Mucosa of descending colon (tissue), 3 donors: ENCODE data around the gene KIR3DL3. TPM values are rescaled to one million over a fixed set of nuclear protein-coding genes. Genes with fewer than 3 reads are reported as not detected.
"Not testable (repeated sequence)": the region's sequence is repeated elsewhere in the genome, so short reads cannot be mapped to it uniquely, and the experiment has no call there.

Source experiments
- ATAC-seq: fragments of 200-7000 bp; cut with Tn5 transposase; one replicate; pipeline ENCODE4 v1.9.1; 2020; ENCODE audit warnings: mild to moderate bottlenecking, moderate library complexity
- DNase-seq, 3 donors: peaks; one replicate each; pipeline ENCODE4 v3.0.0-alpha.2; 2020
- H3K36me3 ChIP-seq: fragments of 200-600 bp; one replicate; pipeline ENCODE4 v1.8.0; 2021; ENCODE audit warnings: low read depth, mild to moderate bottlenecking
- H3K4me1 ChIP-seq: fragments of 200-600 bp; one replicate; pipeline ENCODE4 v1.8.0; 2021; ENCODE audit warnings: low read depth, mild to moderate bottlenecking
- H3K4me3 ChIP-seq: fragments of 200-600 bp; one replicate; pipeline ENCODE4 v1.8.0; 2021; ENCODE audit warnings: mild to moderate bottlenecking
- H3K9me3 ChIP-seq: fragments of 200-600 bp; one replicate; pipeline ENCODE4 v1.8.0; 2021; ENCODE audit warnings: mild to moderate bottlenecking
- CTCF ChIP-seq: fragments of 200-600 bp; IDR thresholded peaks from one replicate; pipeline ENCODE4 v1.8.0; 2022; ENCODE audit warnings: antibody characterized with exemption, mild to moderate bottlenecking
- intact Hi-C, 2 donors: fragments of 100-400 bp; cut with DNase I in 1 of 2; cut with micrococcal nuclease in 1 of 2; formaldehyde crosslinking; loops; one replicate each; pipeline versions ENCODE4 v1.11.0 to v1.11.1; 2022; cut with DNase I, micrococcal nuclease
- total RNA-seq, 3 donors: library from RNA; stranded (reverse); fragmentation: NEBNext Ultra II Directional in 2 of 3; extraction: Animal tissue kit (Norgen Biotek cat#: 25700) in 2 of 3; gene quantifications; one replicate each; pipeline versions ENCODE4 v1.2.1 to v1.2.4, GENCODE V29; 2021 to 2023
- donor health status: DM: no; HTN: no; CAD: no; lungs with moderate emphysema.
- donor health status: DM: no; HTN: no; CAD: no.
- donor health status: DM: no; HTN: yes; CAD: no.

The KIR3DL3 gene
- total RNA-seq, 3 donors from 2014 or later, result not detected

- no peak overlapping the region for H3K4me3 ChIP-seq
- ATAC-seq (no peak), DNase-seq (no peak)
- no peak for TF ChIP-seq CTCF
- no peaks in the 10 kb centered on the region for H3K36me3 ChIP-seq
- no peaks in the 10 kb centered on the region for H3K4me1 ChIP-seq
- intact Hi-C loops, result no loop called here
- peaks cover 24% of the 10 kb centered on the region for H3K9me3 ChIP-seq
Observed at GRCh38 chr19:54725321-54725720, 1.1 kb downstream of the KIR3DL3 start.

GRCh38 chr19:54727562-54727961 is 3.3 kb downstream of the KIR3DL3 start:
- no peaks in the 10 kb centered on the region for H3K36me3 ChIP-seq
- ATAC-seq (no peak), DNase-seq (no peak)
- H3K4me3 ChIP-seq, result no peak overlapping the region
- peaks cover 3% of the 10 kb centered on the region for H3K9me3 ChIP-seq
- no peak for TF ChIP-seq CTCF
- intact Hi-C loops, result no loop called here
- no peaks in the 10 kb centered on the region for H3K4me1 ChIP-seq

- intact Hi-C loops, result no loop called here
- Histone ChIP-seq H3K4me1 (no peaks in the 10 kb centered on the region), H3K4me3 (no peak overlapping the region), H3K36me3 (no peaks in the 10 kb centered on the region), H3K9me3 (no peaks in the 10 kb centered on the region)
- no peak for DNase-seq
- ATAC-seq, result no peak
- no peak for TF ChIP-seq CTCF
Observed at GRCh38 chr19:54728167-54728566, 3.9 kb downstream of the KIR3DL3 start.

- intact Hi-C loops, result no loop called here
- DNase-seq (no peak), ATAC-seq (no peak)
- H3K9me3 ChIP-seq, result no peaks in the 10 kb centered on the region
- H3K36me3 ChIP-seq, result no peaks in the 10 kb centered on the region
- H3K4me3 ChIP-seq, result no peak overlapping the region
- H3K4me1 ChIP-seq, result no peaks in the 10 kb centered on the region
- no peak for TF ChIP-seq CTCF
Observed at GRCh38 chr19:54729416-54730188, 5.4 kb downstream of the KIR3DL3 start.

- Histone ChIP-seq H3K4me1 (no peaks in the 10 kb centered on the region), H3K4me3 (no peak overlapping the region), H3K9me3 (no peaks in the 10 kb centered on the region), H3K36me3 (no peaks in the 10 kb centered on the region)
- intact Hi-C loops, result no loop called here
- TF ChIP-seq CTCF, result no peak
- no peak for ATAC-seq
- no peak for DNase-seq
Observed at GRCh38 chr19:54731191-54731590, 6.9 kb downstream of the KIR3DL3 start.

- H3K9me3 ChIP-seq, DNase-seq, H3K4me1 ChIP-seq, ATAC-seq, intact Hi-C loops, H3K4me3 ChIP-seq, H3K36me3 ChIP-seq: not testable (repeated sequence)
Observed at GRCh38 chr19:54738306-54738705, 14.1 kb downstream of the KIR3DL3 start, which contains the start of gene KIR2DL3. KIR2DL3 (plus strand) TSS chr19:54738513; CDS start chr19:54738546, 33 bp downstream.
